SK-N-DZ (cell line): ENCODE results near the gene ITGBL1.
"Not testable (repeated sequence)": the region's sequence is repeated elsewhere in the genome, so short reads cannot be mapped to it uniquely, and the experiment has no call there.

Experiments
- DNase-seq: peaks from one replicate; pipeline ENCODE4 v3.0.0-alpha.2; 2015; ENCODE audit warnings: low spot score

The ITGBL1 gene

GRCh38 chr13:101512650-101513049 is 60.2 kb downstream of the ITGBL1 start:
- DNase-seq = no peak

GRCh38 chr13:101514100-101514499 is 61.6 kb downstream of the ITGBL1 start:
- DNase-seq = no peak

GRCh38 chr13:101514695-101515275 is 62.3 kb downstream of the ITGBL1 start:
- peak; percentile 69 for DNase-seq

- DNase-seq = no peak
These were observed 63.0 kb downstream of the ITGBL1 start for GRCh38 chr13:101515504-101515903.

GRCh38 chr13:101516262-101516661 is 63.8 kb downstream of the ITGBL1 start:
- no peak for DNase-seq

- no peak for DNase-seq
These were observed 68.2 kb downstream of the ITGBL1 start for GRCh38 chr13:101520672-101521071.

GRCh38 chr13:101521371-101521770 is 68.9 kb downstream of the ITGBL1 start:
- DNase-seq = no peak

GRCh38 chr13:101522607-101523006 is 70.1 kb downstream of the ITGBL1 start:
- no peak for DNase-seq

- DNase-seq = no peak
These were observed 71.0 kb downstream of the ITGBL1 start for GRCh38 chr13:101523154-101524131.

GRCh38 chr13:101527130-101527529 is 74.7 kb downstream of the ITGBL1 start:
- no peak for DNase-seq

GRCh38 chr13:101529422-101529821 is 76.9 kb downstream of the ITGBL1 start:
- DNase-seq = no peak

GRCh38 chr13:101530293-101530692 is 77.8 kb downstream of the ITGBL1 start:
- no peak for DNase-seq

- DNase-seq = no peak
These were observed 82.8 kb downstream of the ITGBL1 start for GRCh38 chr13:101535192-101535746.

- no peak for DNase-seq
These were observed 83.6 kb downstream of the ITGBL1 start for GRCh38 chr13:101536079-101536478.

- not testable (repeated sequence) for DNase-seq
These were observed 92.1 kb downstream of the ITGBL1 start for GRCh38 chr13:101544544-101544943.

GRCh38 chr13:101544979-101545378 is 92.5 kb downstream of the ITGBL1 start:
- no peak for DNase-seq

- no peak for DNase-seq
These were observed 93.0 kb downstream of the ITGBL1 start for GRCh38 chr13:101545521-101545920.

- no peak for DNase-seq
These were observed 99.8 kb downstream of the ITGBL1 start for GRCh38 chr13:101552286-101552685.

- DNase-seq = no peak
These were observed 100.3 kb downstream of the ITGBL1 start for GRCh38 chr13:101552786-101553185.

- no peak for DNase-seq
These were observed 102.1 kb downstream of the ITGBL1 start for GRCh38 chr13:101554420-101555125.

GRCh38 chr13:101555610-101556009 is 103.1 kb downstream of the ITGBL1 start:
- no peak for DNase-seq

GRCh38 chr13:101556676-101557123 is 104.2 kb downstream of the ITGBL1 start:
- no peak for DNase-seq
